ENCODE measurements around the gene DNAH2. TPM values are rescaled to one million over a fixed set of nuclear protein-coding genes. Genes with fewer than 3 reads are reported as not detected.

The DNAH2 gene
- total and polyA plus RNA-seq, 2 experiments from 2014 or later, result 0.38 TPM; not detected in 1

DNA sequence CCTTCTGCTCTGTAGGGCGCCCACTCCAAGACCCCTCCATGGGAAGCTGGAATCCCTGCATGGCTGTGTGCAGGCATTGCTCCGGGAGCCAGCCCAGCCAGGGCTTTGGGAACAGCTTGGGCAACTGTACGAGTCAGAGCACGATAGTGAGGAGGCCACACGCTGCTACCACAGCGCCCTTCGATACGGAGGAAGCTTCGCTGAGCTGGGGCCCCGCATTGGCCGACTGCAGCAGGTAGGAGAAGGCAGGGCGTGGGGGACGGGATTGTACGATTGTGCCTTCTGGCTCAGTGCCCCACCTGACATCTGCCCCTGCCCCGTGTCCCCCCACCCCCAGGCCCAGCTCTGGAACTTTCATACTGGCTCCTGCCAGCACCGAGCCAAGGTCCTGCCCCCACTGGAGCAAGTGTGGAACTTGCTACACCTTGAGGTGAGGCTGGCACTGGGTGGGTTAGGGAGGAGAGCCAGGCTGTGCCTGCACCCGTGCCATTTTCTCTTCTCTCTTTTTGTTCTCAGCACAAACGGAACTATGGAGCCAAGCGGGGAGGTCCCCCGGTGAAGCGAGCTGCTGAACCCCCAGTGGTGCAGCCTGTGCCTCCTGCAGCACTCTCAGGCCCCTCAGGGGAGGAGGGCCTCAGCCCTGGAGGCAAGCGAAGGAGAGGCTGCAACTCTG, 128.7 kb downstream of the DNAH2 start (continued):
- TF ChIP-seq, protein P1, sequence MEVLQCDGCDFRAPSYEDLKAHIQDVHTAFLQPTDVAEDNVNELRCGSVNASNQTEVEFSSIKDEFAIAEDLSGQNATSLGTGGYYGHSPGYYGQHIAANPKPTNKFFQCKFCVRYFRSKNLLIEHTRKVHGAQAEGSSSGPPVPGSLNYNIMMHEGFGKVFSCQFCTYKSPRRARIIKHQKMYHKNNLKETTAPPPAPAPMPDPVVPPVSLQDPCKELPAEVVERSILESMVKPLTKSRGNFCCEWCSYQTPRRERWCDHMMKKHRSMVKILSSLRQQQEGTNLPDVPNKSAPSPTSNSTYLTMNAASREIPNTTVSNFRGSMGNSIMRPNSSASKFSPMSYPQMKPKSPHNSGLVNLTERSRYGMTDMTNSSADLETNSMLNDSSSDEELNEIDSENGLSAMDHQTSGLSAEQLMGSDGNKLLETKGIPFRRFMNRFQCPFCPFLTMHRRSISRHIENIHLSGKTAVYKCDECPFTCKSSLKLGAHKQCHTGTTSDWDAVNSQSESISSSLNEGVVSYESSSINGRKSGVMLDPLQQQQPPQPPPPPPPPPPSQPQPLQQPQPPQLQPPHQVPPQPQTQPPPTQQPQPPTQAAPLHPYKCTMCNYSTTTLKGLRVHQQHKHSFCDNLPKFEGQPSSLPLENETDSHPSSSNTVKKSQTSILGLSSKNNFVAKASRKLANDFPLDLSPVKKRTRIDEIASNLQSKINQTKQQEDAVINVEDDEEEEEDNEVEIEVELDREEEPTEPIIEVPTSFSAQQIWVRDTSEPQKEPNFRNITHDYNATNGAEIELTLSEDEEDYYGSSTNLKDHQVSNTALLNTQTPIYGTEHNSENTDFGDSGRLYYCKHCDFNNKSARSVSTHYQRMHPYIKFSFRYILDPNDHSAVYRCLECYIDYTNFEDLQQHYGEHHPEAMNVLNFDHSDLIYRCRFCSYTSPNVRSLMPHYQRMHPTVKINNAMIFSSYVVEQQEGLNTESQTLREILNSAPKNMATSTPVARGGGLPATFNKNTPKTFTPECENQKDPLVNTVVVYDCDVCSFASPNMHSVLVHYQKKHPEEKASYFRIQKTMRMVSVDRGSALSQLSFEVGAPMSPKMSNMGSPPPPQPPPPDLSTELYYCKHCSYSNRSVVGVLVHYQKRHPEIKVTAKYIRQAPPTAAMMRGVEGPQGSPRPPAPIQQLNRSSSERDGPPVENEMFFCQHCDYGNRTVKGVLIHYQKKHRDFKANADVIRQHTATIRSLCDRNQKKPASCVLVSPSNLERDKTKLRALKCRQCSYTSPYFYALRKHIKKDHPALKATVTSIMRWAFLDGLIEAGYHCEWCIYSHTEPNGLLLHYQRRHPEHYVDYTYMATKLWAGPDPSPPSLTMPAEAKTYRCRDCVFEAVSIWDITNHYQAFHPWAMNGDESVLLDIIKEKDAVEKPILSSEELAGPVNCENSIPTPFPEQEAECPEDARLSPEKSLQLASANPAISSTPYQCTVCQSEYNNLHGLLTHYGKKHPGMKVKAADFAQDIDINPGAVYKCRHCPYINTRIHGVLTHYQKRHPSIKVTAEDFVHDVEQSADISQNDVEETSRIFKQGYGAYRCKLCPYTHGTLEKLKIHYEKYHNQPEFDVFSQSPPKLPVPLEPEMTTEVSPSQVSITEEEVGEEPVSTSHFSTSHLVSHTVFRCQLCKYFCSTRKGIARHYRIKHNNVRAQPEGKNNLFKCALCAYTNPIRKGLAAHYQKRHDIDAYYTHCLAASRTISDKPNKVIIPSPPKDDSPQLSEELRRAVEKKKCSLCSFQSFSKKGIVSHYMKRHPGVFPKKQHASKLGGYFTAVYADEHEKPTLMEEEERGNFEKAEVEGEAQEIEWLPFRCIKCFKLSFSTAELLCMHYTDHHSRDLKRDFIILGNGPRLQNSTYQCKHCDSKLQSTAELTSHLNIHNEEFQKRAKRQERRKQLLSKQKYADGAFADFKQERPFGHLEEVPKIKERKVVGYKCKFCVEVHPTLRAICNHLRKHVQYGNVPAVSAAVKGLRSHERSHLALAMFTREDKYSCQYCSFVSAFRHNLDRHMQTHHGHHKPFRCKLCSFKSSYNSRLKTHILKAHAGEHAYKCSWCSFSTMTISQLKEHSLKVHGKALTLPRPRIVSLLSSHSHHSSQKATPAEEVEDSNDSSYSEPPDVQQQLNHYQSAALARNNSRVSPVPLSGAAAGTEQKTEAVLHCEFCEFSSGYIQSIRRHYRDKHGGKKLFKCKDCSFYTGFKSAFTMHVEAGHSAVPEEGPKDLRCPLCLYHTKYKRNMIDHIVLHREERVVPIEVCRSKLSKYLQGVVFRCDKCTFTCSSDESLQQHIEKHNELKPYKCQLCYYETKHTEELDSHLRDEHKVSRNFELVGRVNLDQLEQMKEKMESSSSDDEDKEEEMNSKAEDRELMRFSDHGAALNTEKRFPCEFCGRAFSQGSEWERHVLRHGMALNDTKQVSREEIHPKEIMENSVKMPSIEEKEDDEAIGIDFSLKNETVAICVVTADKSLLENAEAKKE (CRISPR knock-in tag; IDR thresholded peaks at IDR 0.05), result no peak
- TF ChIP-seq JUNB (IDR thresholded peaks at IDR 0.05; ENCODE audit: unreplicated experiment) (no peak), ZNF331 (CRISPR knock-in tag; IDR thresholded peaks at IDR 0.05; ENCODE audit: low read depth) (no peak), NANOG (IDR thresholded peaks at IDR 0.05; ENCODE audit: borderline replicate concordance) (no peak), CREB1 (CRISPR knock-in tag; IDR thresholded peaks at IDR 0.05; ENCODE audit: low read depth) (no peak), EZH2 (IDR thresholded peaks at IDR 0.05; ENCODE audit: low read depth, unreplicated experiment) (no peak)
- TF ChIP-seq, protein P2, sequence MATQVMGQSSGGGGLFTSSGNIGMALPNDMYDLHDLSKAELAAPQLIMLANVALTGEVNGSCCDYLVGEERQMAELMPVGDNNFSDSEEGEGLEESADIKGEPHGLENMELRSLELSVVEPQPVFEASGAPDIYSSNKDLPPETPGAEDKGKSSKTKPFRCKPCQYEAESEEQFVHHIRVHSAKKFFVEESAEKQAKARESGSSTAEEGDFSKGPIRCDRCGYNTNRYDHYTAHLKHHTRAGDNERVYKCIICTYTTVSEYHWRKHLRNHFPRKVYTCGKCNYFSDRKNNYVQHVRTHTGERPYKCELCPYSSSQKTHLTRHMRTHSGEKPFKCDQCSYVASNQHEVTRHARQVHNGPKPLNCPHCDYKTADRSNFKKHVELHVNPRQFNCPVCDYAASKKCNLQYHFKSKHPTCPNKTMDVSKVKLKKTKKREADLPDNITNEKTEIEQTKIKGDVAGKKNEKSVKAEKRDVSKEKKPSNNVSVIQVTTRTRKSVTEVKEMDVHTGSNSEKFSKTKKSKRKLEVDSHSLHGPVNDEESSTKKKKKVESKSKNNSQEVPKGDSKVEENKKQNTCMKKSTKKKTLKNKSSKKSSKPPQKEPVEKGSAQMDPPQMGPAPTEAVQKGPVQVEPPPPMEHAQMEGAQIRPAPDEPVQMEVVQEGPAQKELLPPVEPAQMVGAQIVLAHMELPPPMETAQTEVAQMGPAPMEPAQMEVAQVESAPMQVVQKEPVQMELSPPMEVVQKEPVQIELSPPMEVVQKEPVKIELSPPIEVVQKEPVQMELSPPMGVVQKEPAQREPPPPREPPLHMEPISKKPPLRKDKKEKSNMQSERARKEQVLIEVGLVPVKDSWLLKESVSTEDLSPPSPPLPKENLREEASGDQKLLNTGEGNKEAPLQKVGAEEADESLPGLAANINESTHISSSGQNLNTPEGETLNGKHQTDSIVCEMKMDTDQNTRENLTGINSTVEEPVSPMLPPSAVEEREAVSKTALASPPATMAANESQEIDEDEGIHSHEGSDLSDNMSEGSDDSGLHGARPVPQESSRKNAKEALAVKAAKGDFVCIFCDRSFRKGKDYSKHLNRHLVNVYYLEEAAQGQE (IDR thresholded peaks at IDR 0.05; ENCODE audit: unreplicated experiment), result no peak

Measured in GM23338 (cell line).